H1 (cell line): ENCODE results near the gene REPS1. TPM values are rescaled to one million over a fixed set of nuclear protein-coding genes. Genes with fewer than 3 reads are reported as not detected.

Experiments
- CTCF ChIA-PET: fragments of 300-600 bp; sonication (Branson Sonifier 250); formaldehyde crosslinking; loops from one replicate; lab custom pipeline; 2021; ENCODE audit not compliant: partially characterized antibody; lab: Charles Lee
- POLR2A ChIA-PET: fragments of 300-600 bp; sonication (Branson Sonifier 250); formaldehyde crosslinking; loops from one replicate; lab custom pipeline; 2021; ENCODE audit warnings: inconsistent platforms; ENCODE audit not compliant: partially characterized antibody; lab: Charles Lee
- DNase-seq, 2 experiments: peaks; one replicate each; pipeline versions ENCODE4 v3.0.0 to v3.0.0-alpha.2; 2010 to 2022; ENCODE audit warnings: low spot score in 2 of 2, low read depth in 1 of 2, mixed read lengths in 1 of 2
- FAIRE-seq: peaks from 2 replicates; lab custom pipeline; 2011; peaks lifted over from hg19 to GRCh38; lab: Jason Lieb, UNC
- H2AFZ ChIP-seq: 2 replicates; pipeline ENCODE4 v1.8.1; 2012; ENCODE audit warnings: low read length, inconsistent platforms
- H2AK5ac ChIP-seq: 2 replicates; pipeline ENCODE4 v1.6.1; 2013; ENCODE audit warnings: low read depth, low read length
- H2BK120ac ChIP-seq: replicated peaks from 2 replicates; pipeline ENCODE3; 2013; ENCODE audit warnings: low read depth, low read length, inconsistent platforms
- H2BK12ac ChIP-seq: 2 replicates; pipeline ENCODE4 v1.6.1; 2013; ENCODE audit warnings: low read depth, low read length
- H2BK15ac ChIP-seq: 2 replicates; pipeline ENCODE4 v1.6.1; 2013; ENCODE audit warnings: low read length
- H2BK20ac ChIP-seq: 2 replicates; pipeline ENCODE4 v1.6.1; 2013; ENCODE audit warnings: low read length
- H2BK5ac ChIP-seq: 2 replicates; pipeline ENCODE4 v1.6.1; 2013; ENCODE audit warnings: low read depth, low read length
- H3K14ac ChIP-seq: 2 replicates; pipeline ENCODE4 v1.6.1; 2013; ENCODE audit warnings: inconsistent platforms; ENCODE audit not compliant: insufficient read length
- H3K18ac ChIP-seq: 2 replicates; pipeline ENCODE4 v1.6.1; 2013; ENCODE audit warnings: low read length; ENCODE audit errors: extremely low read depth
- H3K23ac ChIP-seq: 2 replicates; pipeline ENCODE4 v1.6.1; 2013; ENCODE audit warnings: inconsistent platforms; ENCODE audit not compliant: insufficient read length
- H3K23me2 ChIP-seq: 2 replicates; pipeline ENCODE4 v1.6.1; 2013; ENCODE audit warnings: low read depth, low read length
- H3K27ac ChIP-seq: 2 replicates; pipeline ENCODE4 v1.6.1; 2011; ENCODE audit warnings: low read depth, low read length, inconsistent platforms
- H3K27me3 ChIP-seq, 4 experiments: replicated peaks in 1 of 4; 1 replicate in 1 of 4; 2 replicates in 3 of 4; pipeline versions ENCODE4 v1.6.1 to v1.8.1; 2011 to 2013; ENCODE audit warnings: low read length in 3 of 4, mild to moderate bottlenecking in 3 of 4, inconsistent platforms in 2 of 4, mixed read lengths in 2 of 4, moderate library complexity in 1 of 4; ENCODE audit not compliant: control insufficient read depth in 3 of 4, insufficient read depth in 3 of 4; ENCODE audit errors: extremely low read depth in 1 of 4
- H3K36me3 ChIP-seq, 4 experiments: 2 replicates each; pipeline versions ENCODE4 v1.6.1 to v1.8.1; 2011 to 2013; ENCODE audit warnings: mild to moderate bottlenecking in 4 of 4, low read length in 3 of 4, moderate library complexity in 2 of 4, control low read depth in 1 of 4, inconsistent platforms in 1 of 4; ENCODE audit not compliant: insufficient read depth in 4 of 4, control insufficient read depth in 2 of 4
- H3K4ac ChIP-seq: replicated peaks from 2 replicates; pipeline ENCODE3; 2013; ENCODE audit warnings: low read length, low read depth, mixed read lengths, inconsistent platforms; ENCODE audit not compliant: insufficient read length
- H3K4me1 ChIP-seq, 4 experiments: replicated peaks in 1 of 4; 1 replicate in 1 of 4; 2 replicates in 3 of 4; pipeline versions ENCODE4 v1.6.1 to v1.8.1; 2011 to 2013; ENCODE audit warnings: low read length in 3 of 4, inconsistent platforms in 2 of 4, mixed read lengths in 1 of 4; ENCODE audit not compliant: insufficient read depth in 4 of 4, control insufficient read depth in 3 of 4
- H3K4me2 ChIP-seq, 2 experiments: 2 replicates each; pipeline versions ENCODE4 v1.6.1 to v1.8.1; 2011 to 2013; ENCODE audit warnings: low read depth in 2 of 2, low read length in 2 of 2, control low read depth in 1 of 2, inconsistent platforms in 1 of 2, mild to moderate bottlenecking in 1 of 2; ENCODE audit not compliant: insufficient read depth in 1 of 2
- H3K4me3 ChIP-seq, 4 experiments: fragments of 200-600, 300-600 bp in 1 of 4; sonication (generic), shearing (Covaris generic), sonication (Bioruptor Twin) in 1 of 4; 2 replicates each; pipeline versions ENCODE4 v1.5.1 to v1.8.1; 2011 to 2016; ENCODE audit warnings: low read length in 4 of 4, low read depth in 3 of 4, control low read depth in 2 of 4, inconsistent platforms in 2 of 4, mild to moderate bottlenecking in 2 of 4, mixed read lengths in 1 of 4, moderate library complexity in 1 of 4; ENCODE audit not compliant: insufficient read depth in 2 of 4; ENCODE audit errors: extremely low read depth in 1 of 4
- H3K56ac ChIP-seq: replicated peaks from 2 replicates; pipeline ENCODE3; 2013; ENCODE audit warnings: low read depth, mild to moderate bottlenecking, mixed read lengths, low read length, inconsistent platforms; ENCODE audit not compliant: insufficient read length
- H3K79me1 ChIP-seq: 2 replicates; pipeline ENCODE4 v1.6.1; 2013; ENCODE audit warnings: low read depth, low read length, control low read depth
- H3K79me2 ChIP-seq, 2 experiments: 2 replicates each; pipeline versions ENCODE4 v1.6.1 to v1.8.1; 2012 to 2013; ENCODE audit warnings: low read length in 2 of 2, mild to moderate bottlenecking in 2 of 2, inconsistent platforms in 1 of 2; ENCODE audit not compliant: insufficient read depth in 2 of 2, control insufficient read depth in 1 of 2
- H3K9ac ChIP-seq, 4 experiments: replicated peaks in 1 of 4; 1 replicate in 1 of 4; 2 replicates in 3 of 4; pipeline versions ENCODE4 v1.6.1 to v1.8.1; 2011 to 2013; ENCODE audit warnings: low read depth in 3 of 4, low read length in 3 of 4, control low read depth in 2 of 4, mild to moderate bottlenecking in 2 of 4, moderate library complexity in 2 of 4, inconsistent platforms in 1 of 4; ENCODE audit errors: extremely low read depth in 1 of 4
- H3K9me3 ChIP-seq, 2 experiments: 2 replicates each; pipeline versions ENCODE4 v1.6.1 to v1.8.1; 2012 to 2013; ENCODE audit warnings: mild to moderate bottlenecking in 2 of 2, moderate library complexity in 2 of 2, control low read depth in 1 of 2, inconsistent platforms in 1 of 2, low read depth in 1 of 2, low read length in 1 of 2, mixed read lengths in 1 of 2; ENCODE audit not compliant: insufficient read depth in 2 of 2
- H4K20me1 ChIP-seq, 2 experiments: replicated peaks in 1 of 2; 2 replicates each; pipeline versions ENCODE3 to v1.8.1; 2011 to 2013; ENCODE audit warnings: inconsistent platforms in 2 of 2, low read length in 2 of 2, mild to moderate bottlenecking in 1 of 2; ENCODE audit not compliant: insufficient read depth in 2 of 2, control insufficient read depth in 1 of 2
- H4K5ac ChIP-seq: 2 replicates; pipeline ENCODE4 v1.6.1; 2013; ENCODE audit warnings: low read length, low read depth, mixed read lengths, inconsistent platforms; ENCODE audit not compliant: insufficient read length
- H4K8ac ChIP-seq: 2 replicates; pipeline ENCODE4 v1.8.0; 2013; ENCODE audit warnings: mild to moderate bottlenecking, moderate library complexity, low read length, inconsistent platforms; ENCODE audit not compliant: insufficient read depth; ENCODE audit errors: extremely low read depth
- H4K91ac ChIP-seq: replicated peaks from 2 replicates; pipeline ENCODE3; 2013; ENCODE audit warnings: low read length, mixed read lengths, inconsistent platforms; ENCODE audit not compliant: insufficient read length
- ATF3 ChIP-seq: IDR thresholded peaks from 2 replicates; pipeline ENCODE4 v1.6.1; 2011; ENCODE audit warnings: low read depth, mild to moderate bottlenecking, low read length; ENCODE audit not compliant: insufficient read depth
- CHD2 ChIP-seq: IDR thresholded peaks from 2 replicates; pipeline ENCODE4 v1.6.1; 2012; ENCODE audit warnings: low read length, improper control_type of control experiment
- EGR1 ChIP-seq: IDR thresholded peaks from 2 replicates; pipeline ENCODE4 v1.6.1; 2011; ENCODE audit warnings: low read depth, low read length, borderline replicate concordance
- FOSL1 ChIP-seq: IDR thresholded peaks from 2 replicates; pipeline ENCODE4 v1.6.1; 2011; ENCODE audit warnings: mild to moderate bottlenecking, low read depth, low read length, moderate library complexity; ENCODE audit not compliant: insufficient read depth
- GTF2F1 ChIP-seq: IDR thresholded peaks from 2 replicates; pipeline ENCODE4 v1.6.1; 2012; ENCODE audit warnings: low read depth, low read length, improper control_type of control experiment, borderline replicate concordance
- MAFK ChIP-seq: IDR thresholded peaks from 2 replicates; pipeline ENCODE4 v1.6.1; 2012; ENCODE audit warnings: low read depth, mild to moderate bottlenecking, improper control_type of control experiment, low read length
- POLR2AphosphoS5 ChIP-seq: IDR thresholded peaks from 2 replicates; pipeline ENCODE4 v1.6.1; 2011; ENCODE audit warnings: low read depth, low read length
- RAD21 ChIP-seq, 2 experiments: IDR thresholded peaks in 1 of 2; conservative IDR thresholded peaks in 1 of 2; 2 replicates each; pipeline ENCODE4 v1.6.1; 2011; ENCODE audit warnings: low read depth in 2 of 2, low read length in 2 of 2, improper control_type of control experiment in 1 of 2, inconsistent platforms in 1 of 2, mild to moderate bottlenecking in 1 of 2, moderate library complexity in 1 of 2
- RBBP5 ChIP-seq: IDR thresholded peaks from 2 replicates; pipeline ENCODE4 v1.7.1; 2012; ENCODE audit warnings: low read depth, mild to moderate bottlenecking, inconsistent platforms, low read length, moderate library complexity, borderline replicate concordance
- SP4 ChIP-seq: IDR thresholded peaks from 2 replicates; pipeline ENCODE4 v1.6.1; 2012; ENCODE audit warnings: low read length, inconsistent platforms
- SUZ12 ChIP-seq: fragments of 200-600 bp; sonication (generic); IDR thresholded peaks from 2 replicates; pipeline ENCODE4 v1.6.1; 2012; ENCODE audit warnings: mild to moderate bottlenecking, inconsistent platforms, low read length, moderate library complexity, mixed read lengths
- TAF1 ChIP-seq: IDR thresholded peaks from 2 replicates; pipeline ENCODE4 v1.6.1; 2011; ENCODE audit warnings: mild to moderate bottlenecking, low read depth, low read length
- TAF7 ChIP-seq: optimal IDR thresholded peaks from 2 replicates; pipeline ENCODE3; 2011; ENCODE audit warnings: low read depth, mild to moderate bottlenecking, inconsistent platforms, low read length, moderate library complexity, borderline replicate concordance
- TCF12 ChIP-seq: IDR thresholded peaks from 2 replicates; pipeline ENCODE4 v1.6.1; 2011; ENCODE audit warnings: low read depth, mild to moderate bottlenecking, low read length
- YY1 ChIP-seq: IDR thresholded peaks from 2 replicates; pipeline ENCODE4 v1.6.1; 2011; ENCODE audit warnings: low read depth, mild to moderate bottlenecking, low read length
- WGBS, 2 experiments: shearing (Covaris generic) in 1 of 2; methylation state at CpG; one replicate each; pipeline versions ENCODE4 v1.1.6 to v1.1.7; 2013 to 2015; ENCODE audit warnings: low lambda C conversion rate in 2 of 2, mixed read lengths in 2 of 2, inconsistent platforms in 1 of 2, low coverage in 1 of 2, missing lambda C conversion rate in 1 of 2; ENCODE audit not compliant: insufficient replicate concordance in 2 of 2, insufficient coverage in 1 of 2, insufficient read length in 1 of 2; ENCODE audit errors: extremely low coverage in 1 of 2, missing lambda C conversion rate in 1 of 2; 5-methylcytosine and 5-hydroxymethylcytosine counted together
- polyA plus RNA-seq, 7 experiments: library from polyadenylated mRNA; depleted of rRNA in 3 of 7; stranded (reverse) in 5 of 7; unstranded in 2 of 7; fragments of >200 nt in 5 of 7; fragments of 200-250 nt in 2 of 7; gene quantifications; 1 replicate in 5 of 7; 2 replicates in 1 of 7; 4 replicates in 1 of 7; pipeline versions ENCODE4 v1.2.1 to v1.2.3, GENCODE V29; 2011 to 2013; ENCODE audit warnings: missing spikeins in 2 of 7, mixed read lengths in 2 of 7
- total RNA-seq: library from RNA; stranded (reverse); fragmentation: NEBNext Ultra II Directional; extraction: Animal tissue kit (Norgen Biotek cat#: 25700); gene quantifications from 2 replicates; pipeline ENCODE4 v1.2.1, GENCODE V29; 2021

Gene REPS1
- total and polyA plus RNA-seq, 2 of the 8 experiments (the other 6 are each of a cell fraction or from before 2014, with no cell fraction given) = 52.1 to 68.9 TPM

GRCh38 chr6:138873191-138873590, 114.9 kb downstream of the REPS1 start:
- H3K9ac ChIP-seq = no peak overlapping the region
- H3K56ac ChIP-seq = no peak overlapping the region
- no peaks in the 10 kb centered on the region for H3K36me3 ChIP-seq
- WGBS, 2 experiments = 81% methylated on average over 8 of the region's 8 CpGs; no CpG with 5 or more reads in 1 of the 2 experiments
- ChIA-PET POLR2A (interaction anchor here (1.2 kb wide), 1 partner anchor 55 kb away, joined by 3 read pairs; no protein-coding TSS in a partner anchor), CTCF (interaction anchor here (1.4 kb wide), 1 partner anchor 52 kb away, joined by 3 read pairs; no protein-coding TSS in a partner anchor)
- FAIRE-seq (no peak), DNase-seq (no peak)
- H3K79me2 ChIP-seq = no peaks in the 10 kb centered on the region
- H3K4me1 ChIP-seq = no peaks in the 10 kb centered on the region
- no peak overlapping the region for H3K14ac ChIP-seq
- no peaks in the 10 kb centered on the region for H3K27me3 ChIP-seq
- no peak overlapping the region for H2AK5ac ChIP-seq
- no peak overlapping the region for H3K27ac ChIP-seq
- no peak overlapping the region for H3K18ac ChIP-seq
- no peak overlapping the region for H3K4ac ChIP-seq
- no peak overlapping the region for H2AFZ ChIP-seq
- H3K4me2 ChIP-seq = no peak overlapping the region
- H2BK15ac ChIP-seq = no peak overlapping the region
- H2BK20ac ChIP-seq = no peak overlapping the region
- no peak overlapping the region for H4K5ac ChIP-seq
- no peak overlapping the region for H4K91ac ChIP-seq
- no peak overlapping the region for H3K4me3 ChIP-seq
- H4K8ac ChIP-seq = no peak overlapping the region
- H2BK12ac ChIP-seq = no peak overlapping the region
- H2BK5ac ChIP-seq = no peak overlapping the region
- TF ChIP-seq SP4 (no peak), CHD2 (no peak), FOSL1 (no peak), RBBP5 (no peak), MAFK (no peak), YY1 (no peak), ATF3 (no peak), RAD21 (IDR thresholded peaks at IDR 0.05 in 1 of 2, conservative IDR thresholded peaks at IDR 0.05 in 1 of 2; ENCODE audit: low read depth in 2 of 2, low read length in 2 of 2) (no peak), TAF1 (no peak), GTF2F1 (no peak), POLR2AphosphoS5 (no peak), TCF12 (no peak), EGR1 (no peak), TAF7 (no peak), SUZ12 (no peak)
- no peaks in the 10 kb centered on the region for H4K20me1 ChIP-seq
- no peaks in the 10 kb centered on the region for H3K9me3 ChIP-seq
- no peak overlapping the region for H3K23ac ChIP-seq
- H3K23me2 ChIP-seq = no peaks in the 10 kb centered on the region
- no peaks in the 10 kb centered on the region for H3K79me1 ChIP-seq
- H2BK120ac ChIP-seq = no peak overlapping the region
